Kidney epithelial cell (primary cell): ENCODE measurements around the gene TIMD4. TPM values are rescaled to one million over a fixed set of nuclear protein-coding genes. Genes with fewer than 3 reads are reported as not detected.
A peak's percentile ranks its signal among the peaks of the same experiment; 100 is the strongest.

Experiments used
- DNase-seq: peaks from one replicate; pipeline ENCODE4 v3.0.0-alpha.2; 2010; ENCODE audit warnings: low read depth
- H3K27me3 ChIP-seq: 2 replicates; pipeline ENCODE4 v1.6.0; 2011; ENCODE audit warnings: low read length; ENCODE audit not compliant: control insufficient read depth, insufficient read depth
- H3K36me3 ChIP-seq: 2 replicates; pipeline ENCODE4 v1.5.1; 2011; ENCODE audit warnings: low read length; ENCODE audit not compliant: control insufficient read depth, insufficient read depth
- H3K4me3 ChIP-seq: 2 replicates; pipeline ENCODE4 v1.5.1; 2011; ENCODE audit warnings: low read depth, mild to moderate bottlenecking, control low read depth, low read length
- CTCF ChIP-seq: IDR thresholded peaks from 2 replicates; pipeline ENCODE4 v1.5.1; 2011; ENCODE audit warnings: mild to moderate bottlenecking, moderate library complexity, low read length, control low read depth, inconsistent platforms; ENCODE audit not compliant: insufficient read depth, poor library complexity, severe bottlenecking
- total RNA-seq: library from RNA; depleted of rRNA; stranded (reverse); fragments of >200 nt; gene quantifications from 2 replicates; pipeline ENCODE4 v1.2.3, GENCODE V29; 2015

TIMD4 gene
- total RNA-seq, 1 donor from 2014 or later, result not detected

DNA sequence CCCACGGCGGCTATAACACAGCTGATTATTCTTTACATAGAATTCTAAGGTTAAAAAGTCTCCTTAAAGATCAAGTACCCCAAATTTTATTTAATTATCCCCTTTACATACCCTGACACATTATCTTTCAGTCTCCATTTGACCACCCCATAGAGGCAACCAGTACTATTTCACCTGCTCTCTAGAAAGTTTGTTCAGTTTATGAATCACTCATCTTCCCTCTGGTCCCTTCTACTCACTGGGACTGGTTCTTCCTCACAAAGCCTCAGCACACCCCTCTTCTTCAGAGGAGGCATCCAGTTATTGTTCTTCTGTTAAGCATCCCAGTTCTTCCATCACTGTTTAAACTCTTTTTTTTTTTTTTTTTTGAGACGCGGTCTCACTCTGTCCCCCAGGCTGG lies 70.2 kb downstream of the TIMD4 start:
- no peak for TF ChIP-seq CTCF
- Histone ChIP-seq H3K4me3 (no peak overlapping the region), H3K27me3 (no peaks in the 10 kb centered on the region), H3K36me3 (no peaks in the 10 kb centered on the region)
- DNase-seq, result no peak

DNA sequence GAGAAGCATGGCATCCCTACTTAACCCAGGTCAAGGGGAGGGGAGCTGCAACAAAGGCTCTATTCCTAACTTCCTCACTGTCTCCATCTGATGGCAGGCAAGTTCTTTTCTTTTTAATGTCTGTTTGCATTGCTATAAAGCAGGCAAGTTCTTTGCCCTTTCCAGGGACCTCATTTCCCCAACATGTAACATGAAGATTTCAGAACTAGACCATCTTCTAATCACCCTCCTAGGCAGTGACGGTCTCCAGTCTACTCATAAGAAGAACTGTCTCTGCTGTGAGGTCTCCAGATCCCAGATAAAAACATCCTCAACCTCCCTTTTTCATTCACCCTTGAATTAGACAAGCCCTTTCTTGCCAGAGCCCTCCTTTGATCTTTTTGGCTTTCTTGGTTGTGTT lies 70.8 kb downstream of the TIMD4 start:
- Histone ChIP-seq H3K27me3 (no peaks in the 10 kb centered on the region), H3K4me3 (no peak overlapping the region), H3K36me3 (no peaks in the 10 kb centered on the region)
- no peak for TF ChIP-seq CTCF
- no peak for DNase-seq

DNA sequence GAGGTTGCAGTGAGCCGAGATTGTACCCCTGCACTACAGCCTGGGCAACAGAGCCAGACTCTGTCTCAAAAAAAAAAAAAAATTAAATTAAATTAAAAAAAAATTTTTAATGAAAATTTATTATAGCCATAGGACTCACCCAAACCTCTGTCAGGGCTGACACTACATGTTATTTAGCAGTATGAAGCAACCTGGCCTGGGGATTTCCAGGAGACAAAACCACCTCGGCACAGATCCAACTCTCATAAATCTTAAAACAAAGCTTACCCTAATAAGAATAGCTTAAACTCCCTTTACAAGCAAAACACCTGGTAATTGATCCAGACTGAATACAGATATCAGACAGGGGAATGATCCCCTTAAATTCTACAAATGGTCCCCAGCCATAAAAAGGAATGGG lies 74.5 kb downstream of the TIMD4 start:
- peak; percentile 2 for DNase-seq
- Histone ChIP-seq H3K36me3 (no peaks in the 10 kb centered on the region), H3K4me3 (no peak overlapping the region), H3K27me3 (no peaks in the 10 kb centered on the region)
- TF ChIP-seq CTCF, result no peak

DNA sequence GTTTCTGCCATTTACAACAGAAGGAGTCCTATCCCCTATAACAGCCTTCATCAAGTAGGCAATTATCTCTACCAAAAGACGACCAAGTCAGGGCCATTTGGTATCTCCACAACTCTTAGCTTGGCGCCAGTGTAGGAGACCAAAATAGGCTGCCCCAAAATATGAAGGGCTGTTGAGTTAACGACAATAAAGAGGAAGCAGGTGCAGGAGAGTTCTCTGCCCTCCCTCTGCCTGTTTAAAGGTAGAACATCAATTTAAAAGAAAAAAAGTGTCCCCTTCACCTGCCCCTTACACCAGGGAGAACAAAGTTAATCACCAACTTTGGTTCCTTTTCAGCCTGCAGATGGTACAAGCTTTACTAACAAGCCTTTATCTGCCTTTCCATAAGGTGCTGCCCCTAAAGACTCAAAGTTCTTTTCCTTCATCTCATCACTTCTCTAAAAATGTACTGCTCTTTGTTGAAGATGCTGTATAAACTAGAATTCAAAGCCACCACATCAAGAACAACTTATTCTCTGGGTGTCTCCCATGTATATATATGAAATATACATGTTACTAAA lies 79.6 kb downstream of the TIMD4 start:
- DNase-seq, result no peak

GRCh38 chr5:156879665-156880285 lies 83.3 kb downstream of the TIMD4 start:
- no peak for TF ChIP-seq CTCF
- Histone ChIP-seq H3K4me3 (no peak overlapping the region), H3K27me3 (no peaks in the 10 kb centered on the region), H3K36me3 (no peaks in the 10 kb centered on the region)
- no peak for DNase-seq

More for the DNA sequence above, 79.6 kb downstream of the TIMD4 start:
- H3K36me3 ChIP-seq, result no peaks in the 10 kb centered on the region
- no peak for TF ChIP-seq CTCF
- H3K27me3 ChIP-seq, result no peaks in the 10 kb centered on the region
- no peak overlapping the region for H3K4me3 ChIP-seq

DNA sequence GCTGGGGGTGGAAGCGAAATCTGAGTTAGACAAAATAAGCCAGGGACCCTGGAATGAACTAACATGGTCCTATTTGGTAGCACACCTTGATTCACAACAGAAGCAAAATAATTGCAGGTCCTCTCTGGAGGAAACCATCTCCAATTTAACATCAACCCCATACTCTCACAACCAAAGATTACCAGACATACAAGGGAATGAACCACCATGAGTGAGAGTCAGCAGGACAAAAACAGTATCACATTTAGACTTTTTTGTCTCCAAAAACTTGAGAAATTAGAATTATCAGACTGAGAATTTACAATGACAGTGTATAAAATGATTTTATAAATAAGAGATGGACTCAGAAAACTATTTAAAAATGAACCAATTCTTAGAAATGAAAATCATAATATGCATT lies 91.8 kb downstream of the TIMD4 start:
- Histone ChIP-seq H3K36me3 (no peaks in the 10 kb centered on the region), H3K27me3 (no peaks in the 10 kb centered on the region), H3K4me3 (no peak overlapping the region)
- no peak for DNase-seq
- no peak for TF ChIP-seq CTCF
